Measurements from ENCODE around the gene SLC23A1.

The SLC23A1 gene

GRCh38 chr5:139415869-139416268 is 32.8 kb upstream of the SLC23A1 start:
- no peak for DNase-seq
- no peaks in the 10 kb centered on the region for H3K9me3 ChIP-seq
- TF ChIP-seq CTCF (IDR thresholded peaks at IDR 0.05), result no peak
- intact Hi-C loops (cut with DNase I; ENCODE audit: low total_unique reads), result no loop called here
- peaks cover 0 to 48% (median 25%) of the 10 kb centered on the region in 4 donors for H3K4me1 ChIP-seq
- no peaks in the 10 kb centered on the region for H3K27me3 ChIP-seq
- H3K36me3 ChIP-seq, result peaks cover 9 to 39% (median 27%) of the 10 kb centered on the region in 3 donors
- H3K4me3 ChIP-seq, result no peak overlapping the region
- H3K27ac ChIP-seq, result peak overlapping the region; percentile 45 to 75

DNA sequence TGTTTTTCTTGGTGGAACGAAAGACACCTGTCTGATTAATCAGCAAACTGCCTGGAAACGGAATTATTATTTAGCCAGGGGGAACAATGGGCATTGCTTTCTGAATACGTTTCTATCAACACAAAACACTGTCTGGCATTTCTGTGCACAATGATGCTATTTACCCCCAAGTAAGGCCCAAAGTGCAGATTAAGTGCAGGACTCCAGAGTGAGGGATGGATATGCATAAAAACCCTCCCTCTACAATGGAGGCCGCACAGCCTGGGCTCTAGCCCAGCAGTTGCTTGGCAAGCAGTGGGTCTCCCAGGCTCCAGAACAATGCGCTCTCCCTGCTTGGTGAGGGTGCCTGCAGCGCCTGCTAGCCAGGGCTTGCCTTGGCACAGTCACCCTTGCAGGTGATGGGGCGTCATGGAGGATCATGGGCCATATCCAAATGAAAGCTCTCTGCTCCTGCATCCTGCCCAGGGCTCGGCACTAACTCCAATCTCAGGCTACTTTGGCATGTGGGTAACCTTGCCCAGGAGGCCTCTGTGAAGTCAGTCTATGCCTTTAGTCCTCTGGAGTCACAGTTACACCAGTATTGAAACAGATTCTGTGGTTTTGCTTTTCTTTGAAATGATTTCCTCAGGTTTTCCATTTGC is 32.2 kb upstream of the SLC23A1 start:
- Histone ChIP-seq H3K4me1 (peaks cover 0 to 54% (median 28%) of the 10 kb centered on the region in 4 donors), H3K9me3 (no peaks in the 10 kb centered on the region), H3K4me3 (no peak overlapping the region), H3K27ac (peak overlapping the region; percentile 45 to 75), H3K36me3 (peaks cover 9 to 39% (median 27%) of the 10 kb centered on the region in 3 donors), H3K27me3 (no peaks in the 10 kb centered on the region)
- TF ChIP-seq CTCF (IDR thresholded peaks at IDR 0.05), result no peak
- intact Hi-C loops (cut with DNase I; ENCODE audit: low total_unique reads), result no loop called here
- DNase-seq, result no peak

GRCh38 chr5:139414581-139415130 is 31.6 kb upstream of the SLC23A1 start:
- no peak for TF ChIP-seq CTCF (IDR thresholded peaks at IDR 0.05)
- peaks cover 0 to 60% (median 29%) of the 10 kb centered on the region in 4 donors for H3K4me1 ChIP-seq
- H3K27me3 ChIP-seq, result no peaks in the 10 kb centered on the region
- H3K27ac ChIP-seq, result peak overlapping the region in 1 of 2 donors; percentile 75
- peaks cover 9 to 35% (median 25%) of the 10 kb centered on the region in 3 donors for H3K36me3 ChIP-seq
- H3K4me3 ChIP-seq, result no peak overlapping the region
- H3K9me3 ChIP-seq, result no peaks in the 10 kb centered on the region
- intact Hi-C loops (cut with DNase I; ENCODE audit: low total_unique reads), result no loop called here
- no peak for DNase-seq

GRCh38 chr5:139413963-139414362 is 30.9 kb upstream of the SLC23A1 start:
- no peak for DNase-seq
- H3K36me3 ChIP-seq, result peaks cover 9 to 28% (median 18%) of the 10 kb centered on the region in 3 donors
- H3K27ac ChIP-seq, result peak overlapping the region in 1 of 2 donors; percentile 27
- H3K9me3 ChIP-seq, result no peaks in the 10 kb centered on the region
- intact Hi-C loops (cut with DNase I; ENCODE audit: low total_unique reads), result no loop called here
- peaks cover 0 to 60% (median 29%) of the 10 kb centered on the region in 4 donors for H3K4me1 ChIP-seq
- no peak overlapping the region for H3K4me3 ChIP-seq
- no peak for TF ChIP-seq CTCF (IDR thresholded peaks at IDR 0.05)
- H3K27me3 ChIP-seq, result no peaks in the 10 kb centered on the region

DNA sequence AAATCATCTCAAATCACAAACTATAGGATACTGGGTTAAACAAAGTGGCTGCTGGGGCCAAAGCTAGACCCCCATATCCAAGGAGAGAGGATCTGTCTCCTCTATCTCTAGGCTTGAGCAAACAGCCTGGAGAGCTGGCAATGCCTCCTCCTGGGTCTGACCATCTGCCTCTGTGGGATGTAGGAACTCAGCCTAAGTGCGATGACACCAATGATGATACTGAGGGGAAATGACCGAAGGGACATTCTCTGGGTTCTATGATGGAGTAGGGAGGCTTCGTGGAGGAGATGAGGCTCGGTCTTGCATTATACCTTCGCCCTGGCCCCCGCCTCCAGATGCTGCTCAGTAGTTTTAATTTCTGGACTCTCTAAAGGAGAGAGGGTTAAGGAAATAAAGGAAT is 30.1 kb upstream of the SLC23A1 start:
- no peaks in the 10 kb centered on the region for H3K27me3 ChIP-seq
- H3K27ac ChIP-seq, result no peak overlapping the region
- H3K9me3 ChIP-seq, result no peaks in the 10 kb centered on the region
- no peak for TF ChIP-seq CTCF (IDR thresholded peaks at IDR 0.05)
- H3K4me3 ChIP-seq, result no peak overlapping the region
- intact Hi-C loops (cut with DNase I; ENCODE audit: low total_unique reads), result no loop called here
- H3K4me1 ChIP-seq, result peaks cover 0 to 54% (median 29%) of the 10 kb centered on the region in 4 donors
- H3K36me3 ChIP-seq, result peaks cover 9 to 21% (median 14%) of the 10 kb centered on the region in 3 donors
- no peak for DNase-seq
